ENCODE results near the gene DNAH3. TPM values are rescaled to one million over a fixed set of nuclear protein-coding genes. Genes with fewer than 3 reads are reported as not detected.

The DNAH3 gene
- total RNA-seq, 1 experiment from 2014 or later: 0.24 TPM

GRCh38 chr16:20971401-20971800, 179.2 kb downstream of the DNAH3 start:
- Histone ChIP-seq H3K9me3 (ENCODE audit: control insufficient read depth, low read depth, low read length) (no peaks in the 10 kb centered on the region), H2BK15ac (ENCODE audit: low read depth, low read length) (no peak overlapping the region), H2AK5ac (ENCODE audit: insufficient read length, low read length) (no peak overlapping the region), H4K91ac (ENCODE audit: insufficient read length, low read depth, low read length) (no peak overlapping the region), H3K23ac (ENCODE audit: insufficient read length, low read depth, low read length) (no peak overlapping the region), H3K4me2 (ENCODE audit: insufficient read depth, insufficient read length, low read length) (no peak overlapping the region), H2AFZ (ENCODE audit: low read length) (no peak overlapping the region), H3K4me1 (ENCODE audit: insufficient read depth, low read length) (peaks cover 16% of the 10 kb centered on the region; the same call in 1 of the 2 replicates), H3K79me2 (ENCODE audit: insufficient read depth, low read length) (no peaks in the 10 kb centered on the region), H3K79me1 (ENCODE audit: insufficient read depth, low read depth, low read length, poor library complexity, severe bottlenecking) (no peaks in the 10 kb centered on the region), H3K4ac (ENCODE audit: low read depth, low read length) (no peak overlapping the region), H2BK5ac (ENCODE audit: insufficient read length, low read length) (no peak overlapping the region), H3K18ac (ENCODE audit: insufficient read length, low read depth, low read length) (no peak overlapping the region), H4K5ac (ENCODE audit: insufficient read length, low read depth, low read length) (no peak overlapping the region), H4K20me1 (ENCODE audit: control insufficient read depth, insufficient read depth, insufficient read length) (no peaks in the 10 kb centered on the region), H3K27me3 (ENCODE audit: insufficient read depth, low read length) (no peaks in the 10 kb centered on the region), H3T11ph (ENCODE audit: low read length) (no peak overlapping the region), H3K9ac (ENCODE audit: extremely low read depth, insufficient read length, low read length) (no peak overlapping the region), H2BK120ac (ENCODE audit: low read depth, low read length, poor library complexity, severe bottlenecking) (no peak overlapping the region), H3K56ac (ENCODE audit: insufficient read length, low read depth, low read length) (no peak overlapping the region), H2BK12ac (ENCODE audit: insufficient read length, low read depth, low read length) (no peak overlapping the region), H3K14ac (ENCODE audit: insufficient read depth, low read length) (no peak overlapping the region), H4K8ac (replicated peaks; ENCODE audit: insufficient read length, low read depth, low read length) (no peak overlapping the region), H2BK20ac (ENCODE audit: low read depth, low read length, poor library complexity, severe bottlenecking) (no peak overlapping the region), H3K23me2 (ENCODE audit: insufficient read length, low read depth, low read length, poor library complexity, severe bottlenecking) (no peaks in the 10 kb centered on the region), H3K27ac (ENCODE audit: insufficient read length, low read depth, low read length) (no peak overlapping the region)
- no peak overlapping the region; a peak in 2 of 7 replicates for H3K27ac Mint-ChIP-seq
- H3K27me3 Mint-ChIP-seq (ENCODE audit: low read depth): no peaks in the 10 kb centered on the region; the same call in 1 of the 2 replicates
- no peak for TF ChIP-seq CTCF (conservative IDR thresholded peaks at IDR 0.05)
- no CpG with 5 or more reads among the region's 8 CpGs for WGBS (ENCODE audit: extremely low coverage, insufficient read length, low lambda C conversion rate)
- no peak for DNase-seq
- no peak overlapping the region for H3K4me3 Mint-ChIP-seq
- H3K36me3 Mint-ChIP-seq (ENCODE audit: insufficient read depth in 1 of 3, low read depth in 3 of 3): no peaks in the 10 kb centered on the region
- peaks cover 36 to 42% of the 10 kb centered on the region in 2 experiments for H3K4me1 Mint-ChIP-seq
- no peaks in the 10 kb centered on the region; a peak in 1 of 5 replicates for H3K9me3 Mint-ChIP-seq

Data from H9 (cell line).